Endothelial cell of umbilical vein (primary cell): ENCODE data around the gene AMPH. TPM values are rescaled to one million over a fixed set of nuclear protein-coding genes. Genes with fewer than 3 reads are reported as not detected.

Experiments
- BruUV-seq: library from RNA; stranded (reverse); fragments of 400-500 nt; replicated peaks from 2 replicates; lab custom pipeline; 2021; lab: Mats Ljungman, UMichigan
- CTCF ChIA-PET: fragments of 300-600, 350-600 bp; sonication (Branson Sonifier 250); formaldehyde crosslinking; loops from one replicate; lab custom pipeline; 2021; ENCODE audit warnings: antibody characterized with exemption, inconsistent platforms; lab: Charles Lee
- POLR2A ChIA-PET: fragments of 300-600, 350-600 bp; sonication (Branson Sonifier 250); formaldehyde crosslinking; loops from one replicate; lab custom pipeline; 2021; ENCODE audit warnings: antibody characterized with exemption, inconsistent platforms; lab: Charles Lee
- DNase-seq: peaks from one replicate; pipeline ENCODE4 v3.0.0-alpha.2; 2011; ENCODE audit warnings: low read depth, low spot score
- FAIRE-seq: peaks from 2 replicates; lab custom pipeline; 2011; peaks lifted over from hg19 to GRCh38; lab: Jason Lieb, UNC
- H2AFZ ChIP-seq: 2 replicates; pipeline ENCODE4 v1.6.0; 2012; ENCODE audit warnings: low read depth, low read length, control low read depth, inconsistent platforms
- H3K27ac ChIP-seq: 2 replicates; pipeline ENCODE4 v1.5.1; 2011; ENCODE audit warnings: low read depth, mild to moderate bottlenecking, control low read depth, low read length, moderate library complexity; ENCODE audit not compliant: insufficient read depth
- H3K27me3 ChIP-seq, 2 experiments: 2 replicates each; pipeline versions ENCODE4 v1.6.0 to v1.6.1; 2011; ENCODE audit warnings: low read length in 2 of 2, mixed read lengths in 1 of 2; ENCODE audit not compliant: control insufficient read depth in 2 of 2, insufficient read depth in 2 of 2
- H3K36me3 ChIP-seq, 2 experiments: 2 replicates in 1 of 2; 3 replicates in 1 of 2; pipeline ENCODE4 v1.5.1; 2011; ENCODE audit warnings: low read length in 2 of 2, mild to moderate bottlenecking in 1 of 2, moderate library complexity in 1 of 2; ENCODE audit not compliant: control insufficient read depth in 2 of 2, insufficient read depth in 2 of 2; ENCODE audit errors: extremely low read depth in 1 of 2
- H3K4me1 ChIP-seq: 3 replicates; pipeline ENCODE4 v1.5.1; 2011; ENCODE audit warnings: mild to moderate bottlenecking, low read length; ENCODE audit not compliant: control insufficient read depth, insufficient read depth; ENCODE audit errors: extremely low read depth
- H3K4me2 ChIP-seq: 2 replicates; pipeline ENCODE4 v1.6.1; 2011; ENCODE audit warnings: low read length, control low read depth, mixed read lengths; ENCODE audit not compliant: insufficient read depth
- H3K4me3 ChIP-seq, 3 experiments: fragments of 200-600 bp in 1 of 3; sonication (generic), shearing (Covaris generic) in 1 of 3; replicated peaks in 1 of 3; 2 replicates each; pipeline ENCODE4 v1.5.1; 2011 to 2016; ENCODE audit warnings: control low read depth in 3 of 3, low read length in 3 of 3, mild to moderate bottlenecking in 2 of 3, inconsistent platforms in 1 of 3, low read depth in 1 of 3, moderate library complexity in 1 of 3; ENCODE audit not compliant: insufficient read depth in 1 of 3
- H3K79me2 ChIP-seq: 2 replicates; pipeline ENCODE4 v1.6.0; 2012; ENCODE audit warnings: low read length, inconsistent platforms; ENCODE audit not compliant: control insufficient read depth, insufficient read depth
- H3K9ac ChIP-seq: replicated peaks from 2 replicates; pipeline ENCODE3; 2011; ENCODE audit warnings: low read length, control low read depth; ENCODE audit not compliant: insufficient read depth; ENCODE audit errors: extremely low read depth
- H3K9me1 ChIP-seq: replicated peaks from 3 replicates; pipeline ENCODE4 v1.6.0; 2011; ENCODE audit warnings: mild to moderate bottlenecking, low read length; ENCODE audit not compliant: control insufficient read depth, insufficient read depth; ENCODE audit errors: extremely low read depth
- H3K9me3 ChIP-seq: replicated peaks from 2 replicates; pipeline ENCODE4 v1.5.1; 2012; ENCODE audit warnings: low read length, inconsistent platforms; ENCODE audit not compliant: control insufficient read depth, insufficient read depth
- H4K20me1 ChIP-seq: replicated peaks from 2 replicates; pipeline ENCODE3; 2011; ENCODE audit warnings: mild to moderate bottlenecking, low read length; ENCODE audit not compliant: control insufficient read depth, insufficient read depth; ENCODE audit errors: extremely low read depth
- CTCF ChIP-seq, 2 donors: IDR thresholded peaks; 1 replicate in 1 of 2; 2 replicates in 1 of 2; pipeline ENCODE4 v1.5.1; 2011; ENCODE audit warnings: low read length in 2 of 2, mild to moderate bottlenecking in 2 of 2, moderate library complexity in 2 of 2, control low read depth in 1 of 2, inconsistent platforms in 1 of 2, low read depth in 1 of 2; ENCODE audit not compliant: insufficient read depth in 1 of 2; ENCODE audit errors: extremely low read depth in 1 of 2
- JUN ChIP-seq: IDR thresholded peaks from 2 replicates; pipeline ENCODE4 v1.6.1; 2011; ENCODE audit warnings: borderline replicate concordance, low read depth; ENCODE audit not compliant: insufficient read length, insufficient read depth
- dilution Hi-C: fragments of 300-500 bp; cut with MboI; formaldehyde crosslinking; loops from one replicate; pipeline ENCODE4 v1.15.0; 2019; ENCODE audit warnings: low sequenced_read_pairs; ENCODE audit not compliant: extremely low pct_ligation_motif_present
- intact Hi-C: fragments of 100-400 bp; cut with micrococcal nuclease; formaldehyde crosslinking; loops from one replicate; pipeline ENCODE4 v1.10.0; 2022
- polyA plus RNA-seq, 4 experiments: library from polyadenylated mRNA; depleted of rRNA in 3 of 4; stranded (reverse) in 3 of 4; unstranded in 1 of 4; fragments of >200 nt; gene quantifications; 2 replicates each; pipeline versions ENCODE4 v1.2.1 to v1.2.3, GENCODE V29; 2011 to 2012; ENCODE audit warnings: missing spikeins in 1 of 4
- total RNA-seq: library from RNA; stranded (reverse); gene quantifications from 2 replicates; pipeline ENCODE4 v1.2.3, GENCODE V29; 2021

Gene AMPH
- total and polyA plus RNA-seq, 2 donors (not counting 3 experiments of a cell fraction or from before 2014, with no cell fraction given) = 5.2 to 9.2 TPM

- no peaks in the 10 kb centered on the region for H3K27me3 ChIP-seq
- intact Hi-C loops = loop anchor here (1.0 to 5.0 kb wide), 2 partner anchors 261 to 1123 kb away; no protein-coding TSS in a partner anchor
- CTCF ChIA-PET = interaction anchor here (0.6 to 3.0 kb wide), 31 partner anchors 8 to 1121 kb away, joined by 3 to 54 read pairs (median 6); no protein-coding TSS in a partner anchor
Measured at GRCh38 chr7:38398725-38399321, 232.3 kb downstream of the AMPH start.

More at GRCh38 chr7:38398725-38399321, 232.3 kb downstream of the AMPH start:
- H3K27ac ChIP-seq = no peak overlapping the region
- no peaks in the 10 kb centered on the region for H3K4me1 ChIP-seq
- dilution Hi-C loops = no loop called here
- no peak overlapping the region for H2AFZ ChIP-seq
- POLR2A ChIA-PET = no interaction called here
- H3K79me2 ChIP-seq = no peaks in the 10 kb centered on the region
- H3K9ac ChIP-seq = no peak overlapping the region
- no peak overlapping the region for H3K4me3 ChIP-seq
- H3K9me3 ChIP-seq = no peaks in the 10 kb centered on the region
- peak; percentile 60 for DNase-seq
- peak; percentile 80 for FAIRE-seq
- H3K9me1 ChIP-seq = no peaks in the 10 kb centered on the region
- H3K36me3 ChIP-seq = no peaks in the 10 kb centered on the region
- H4K20me1 ChIP-seq = no peaks in the 10 kb centered on the region
- no TSS peak for BruUV-seq
- H3K4me2 ChIP-seq = no peak overlapping the region
- TF ChIP-seq CTCF (IDR thresholded peaks at IDR 0.05; ENCODE audit: extremely low read depth in 1 of 2, insufficient read depth in 1 of 2, low read depth in 1 of 2, low read length in 2 of 2) (peak; percentile 83 to 89), JUN (no peak)
